ENCODE results near the gene NPL.

NPL gene

DNA sequence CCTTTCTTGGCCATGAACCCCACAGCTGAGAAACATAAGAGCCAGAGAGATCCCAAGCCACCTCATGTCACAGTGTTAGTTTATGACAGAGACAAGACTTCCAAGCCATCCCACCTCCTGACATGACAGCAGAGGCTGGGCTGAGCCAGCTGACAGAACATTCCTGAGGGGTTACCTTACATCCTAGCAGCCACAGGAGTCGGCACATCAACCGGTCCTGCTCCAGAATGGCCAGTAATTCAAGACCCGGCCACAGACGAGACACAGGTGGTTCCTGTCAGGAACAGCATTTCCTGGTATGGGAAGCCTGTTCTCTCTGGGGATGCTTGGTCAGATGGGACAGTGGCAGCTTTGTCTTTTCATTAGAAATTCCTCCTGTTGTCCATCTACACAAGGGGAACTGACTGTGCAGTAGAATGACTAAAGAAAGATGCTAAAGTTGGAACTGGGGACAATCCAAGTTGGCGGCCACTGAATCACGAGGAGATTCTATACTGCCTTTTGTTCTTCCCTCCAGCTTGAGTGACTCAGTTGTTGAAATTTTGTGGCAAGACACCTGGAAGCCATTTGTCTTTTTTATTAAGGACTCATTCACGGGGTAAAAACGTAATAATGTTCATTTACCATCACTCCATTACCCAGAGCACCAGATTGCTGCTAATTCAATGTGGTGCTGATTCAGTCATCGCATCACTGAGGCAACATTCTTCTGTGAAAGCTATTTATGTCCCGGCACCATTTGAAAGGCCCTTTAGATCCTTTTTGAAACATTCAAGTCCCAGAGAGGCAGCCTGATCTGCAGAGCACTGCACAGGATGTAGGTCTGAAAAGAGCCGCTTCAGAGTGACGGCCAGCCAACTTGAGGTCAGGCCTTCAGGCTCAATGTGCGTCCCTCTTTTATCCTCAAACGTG is 37.2 kb upstream of the NPL start:
- no peak for DNase-seq (ENCODE audit: low read depth in 1 of 2, low spot score in 1 of 2)
- Histone ChIP-seq H3K4me3 (replicated peaks; ENCODE audit: insufficient read depth, low read length) (no peak overlapping the region), H3K27ac (replicated peaks) (no peak overlapping the region), H3K27me3 (ENCODE audit: insufficient read depth, poor library complexity, severe bottlenecking) (peaks cover 3% of the 10 kb centered on the region)
- TF ChIP-seq POLR2AphosphoS5 (IDR thresholded peaks at IDR 0.05; ENCODE audit: low read depth) (no peak), CTCF (IDR thresholded peaks at IDR 0.05; ENCODE audit: insufficient read depth, low read length) (no peak), GABPA (IDR thresholded peaks at IDR 0.05; ENCODE audit: low read depth) (no peak)

DNA sequence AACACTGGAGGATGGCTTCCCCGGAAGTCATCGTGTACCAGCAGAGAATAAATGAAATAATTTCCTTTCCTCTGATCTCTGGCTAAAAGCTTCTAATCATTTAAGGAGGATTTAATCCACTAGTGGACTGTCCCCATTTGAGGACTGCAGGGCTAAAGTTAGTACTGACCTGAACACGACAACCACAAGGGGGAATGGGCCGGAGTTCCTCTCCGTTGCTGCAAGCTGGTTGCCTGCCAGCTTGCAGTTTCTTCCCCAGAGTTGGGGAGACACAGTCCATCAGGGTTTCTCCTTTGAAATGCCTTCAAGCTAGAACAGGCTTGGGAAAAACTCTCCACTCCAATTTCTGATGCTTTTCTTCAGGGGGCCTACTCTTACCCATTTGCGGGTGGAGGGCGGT is 35.5 kb upstream of the NPL start:
- Histone ChIP-seq H3K4me3 (replicated peaks; ENCODE audit: insufficient read depth, low read length) (no peak overlapping the region), H3K27me3 (ENCODE audit: insufficient read depth, poor library complexity, severe bottlenecking) (peaks cover 3% of the 10 kb centered on the region), H3K27ac (replicated peaks) (no peak overlapping the region)
- no peak for DNase-seq (ENCODE audit: low read depth in 1 of 2, low spot score in 1 of 2)
- TF ChIP-seq CTCF (IDR thresholded peaks at IDR 0.05; ENCODE audit: insufficient read depth, low read length) (no peak), SPI1 (IDR thresholded peaks at IDR 0.05; ENCODE audit: borderline replicate concordance, low read depth) (no peak), REST (IDR thresholded peaks at IDR 0.05; ENCODE audit: insufficient replicate concordance, low read depth) (no peak), POLR2AphosphoS5 (IDR thresholded peaks at IDR 0.05; ENCODE audit: low read depth) (no peak), GABPA (IDR thresholded peaks at IDR 0.05; ENCODE audit: low read depth) (no peak)

DNA sequence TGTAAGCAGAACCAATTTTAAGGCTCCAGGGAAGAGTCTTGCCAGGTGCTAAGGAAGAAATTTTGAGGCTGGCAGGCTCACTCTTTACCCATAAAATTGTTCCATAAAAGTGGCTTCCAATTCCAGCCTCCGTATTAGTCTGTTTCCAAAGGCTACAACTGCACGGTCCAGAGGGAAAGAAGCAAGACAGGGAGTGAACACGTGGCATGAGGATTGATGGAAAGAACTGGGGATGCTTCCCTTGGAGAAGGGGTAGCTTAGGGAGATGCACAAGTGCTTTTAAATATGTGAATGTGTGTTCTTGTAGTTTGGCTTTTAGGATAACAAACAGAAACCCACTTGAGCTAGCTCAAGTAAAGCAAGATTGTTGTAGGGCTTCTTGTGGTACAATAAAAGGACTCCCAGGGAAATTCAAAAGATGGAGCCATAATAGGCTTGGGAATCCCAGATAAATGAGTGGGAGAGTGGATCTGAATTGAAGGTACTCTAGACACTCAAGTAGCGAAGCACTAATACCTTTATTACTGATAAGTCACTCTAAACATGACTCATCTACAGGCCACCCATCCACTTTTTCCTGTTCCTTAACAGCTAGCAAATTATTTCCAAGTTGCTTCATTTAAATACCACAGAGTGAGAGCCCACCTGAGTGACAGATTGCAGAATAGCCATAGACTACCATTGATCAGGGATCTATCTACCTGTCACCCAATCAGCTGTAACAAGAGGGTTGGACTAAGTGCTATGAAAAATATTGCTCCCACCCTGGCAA is 34.8 kb upstream of the NPL start:
- H3K27me3 ChIP-seq (ENCODE audit: insufficient read depth, poor library complexity, severe bottlenecking): peaks cover 3% of the 10 kb centered on the region
- no peak for DNase-seq (ENCODE audit: low read depth in 1 of 2, low spot score in 1 of 2)
- H3K4me3 ChIP-seq (replicated peaks; ENCODE audit: insufficient read depth, low read length): no peak overlapping the region
- H3K27ac ChIP-seq (replicated peaks): no peak overlapping the region
- TF ChIP-seq GABPA (IDR thresholded peaks at IDR 0.05; ENCODE audit: low read depth): no peak
- no peak for TF ChIP-seq REST (IDR thresholded peaks at IDR 0.05; ENCODE audit: insufficient replicate concordance, low read depth)
- no peak for TF ChIP-seq SPI1 (IDR thresholded peaks at IDR 0.05; ENCODE audit: borderline replicate concordance, low read depth)
- TF ChIP-seq CTCF (IDR thresholded peaks at IDR 0.05; ENCODE audit: insufficient read depth, low read length): no peak
- TF ChIP-seq POLR2AphosphoS5 (IDR thresholded peaks at IDR 0.05; ENCODE audit: low read depth): no peak

Measured in HL-60 (cell line).